Right lobe of liver (tissue), 4 donors: ENCODE results near the gene PPP2R5B.

ENCODE experiments used
- POLR2A ChIP-seq: fragments of 450-650 bp; IDR thresholded peaks from one replicate; pipeline ENCODE4 v1.6.1; 2017; ENCODE audit warnings: antibody characterized with exemption, mild to moderate bottlenecking
- TF ChIP-seq, protein P1 (sequence below), 4 donors: fragments of 200-600 bp in 3 of 4; fragments of 450-650 bp in 1 of 4; IDR thresholded peaks; one replicate each; pipeline versions ENCODE4 v1.5.1 to v1.8.0; 2016 to 2022; ENCODE audit warnings: antibody characterized with exemption in 4 of 4, mild to moderate bottlenecking in 2 of 4
- donor health status: DM: no; HTN: no; CAD: no.
- donor health status: DM: no; HTN: no; CAD: no.
- donor health status: DM: no; HTN: yes; CAD: no.

DNA sequence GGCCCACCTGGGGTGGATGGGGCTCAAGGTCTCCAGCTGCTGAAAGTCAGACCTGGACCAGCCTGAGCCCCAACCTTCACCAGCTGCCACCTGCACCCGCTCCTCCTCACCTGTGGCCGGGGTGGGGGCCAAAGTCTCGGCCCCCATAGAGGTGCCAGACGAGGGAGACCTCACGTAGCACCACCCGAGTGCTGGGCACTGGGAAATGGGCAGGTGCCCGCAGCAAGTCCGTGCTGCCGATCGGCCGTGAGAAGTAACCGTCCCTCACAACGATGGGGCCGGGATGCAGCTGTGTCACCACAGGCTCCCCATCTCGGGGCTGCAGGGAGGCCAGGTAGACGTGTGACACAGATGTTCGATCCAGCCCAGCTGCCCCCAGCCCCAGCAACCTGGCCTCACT is 23.7 kb upstream of the PPP2R5B start:
- TF ChIP-seq, protein P1, sequence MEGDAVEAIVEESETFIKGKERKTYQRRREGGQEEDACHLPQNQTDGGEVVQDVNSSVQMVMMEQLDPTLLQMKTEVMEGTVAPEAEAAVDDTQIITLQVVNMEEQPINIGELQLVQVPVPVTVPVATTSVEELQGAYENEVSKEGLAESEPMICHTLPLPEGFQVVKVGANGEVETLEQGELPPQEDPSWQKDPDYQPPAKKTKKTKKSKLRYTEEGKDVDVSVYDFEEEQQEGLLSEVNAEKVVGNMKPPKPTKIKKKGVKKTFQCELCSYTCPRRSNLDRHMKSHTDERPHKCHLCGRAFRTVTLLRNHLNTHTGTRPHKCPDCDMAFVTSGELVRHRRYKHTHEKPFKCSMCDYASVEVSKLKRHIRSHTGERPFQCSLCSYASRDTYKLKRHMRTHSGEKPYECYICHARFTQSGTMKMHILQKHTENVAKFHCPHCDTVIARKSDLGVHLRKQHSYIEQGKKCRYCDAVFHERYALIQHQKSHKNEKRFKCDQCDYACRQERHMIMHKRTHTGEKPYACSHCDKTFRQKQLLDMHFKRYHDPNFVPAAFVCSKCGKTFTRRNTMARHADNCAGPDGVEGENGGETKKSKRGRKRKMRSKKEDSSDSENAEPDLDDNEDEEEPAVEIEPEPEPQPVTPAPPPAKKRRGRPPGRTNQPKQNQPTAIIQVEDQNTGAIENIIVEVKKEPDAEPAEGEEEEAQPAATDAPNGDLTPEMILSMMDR (IDR thresholded peaks at IDR 0.05), result no peak
- TF ChIP-seq POLR2A, result no peak
